DOHH2 (cell line): ENCODE data around the gene TMEM123.

Experiments used
- CTCF ChIP-seq: fragments of 200-600 bp; sonication (generic); IDR thresholded peaks from one replicate; pipeline ENCODE4 v1.5.1; 2014; ENCODE audit warnings: antibody characterized with exemption, mild to moderate bottlenecking, low read depth, low read length; ENCODE audit not compliant: poor library complexity, severe bottlenecking
- EZH2phosphoT487 ChIP-seq: fragments of 200-600 bp; sonication (generic); IDR thresholded peaks from 2 replicates; pipeline ENCODE4 v1.6.1; 2017; ENCODE audit warnings: borderline replicate concordance, mild to moderate bottlenecking, antibody characterized with exemption, low read length, moderate library complexity, mixed read lengths

GRCh38 chr11:102396708-102397563 lies 55.6 kb downstream of the TMEM123 start:
- TF ChIP-seq CTCF (no peak), EZH2phosphoT487 (no peak)
